DND-41 (cell line): Measurements from ENCODE around the gene TEX51.

ENCODE experiments used
- ATAC-seq: fragments of 200-7000 bp; cut with Tn5 transposase; 3 replicates; pipeline ENCODE4 v1.9.1; 2021; ENCODE audit warnings: low read depth; ENCODE audit not compliant: insufficient read depth
- DNase-seq: peaks from one replicate; pipeline ENCODE4 v3.0.0-alpha.2; 2020
- H2AFZ ChIP-seq: 2 replicates; pipeline ENCODE4 v1.6.0; 2012; ENCODE audit warnings: low read depth, low read length
- H3K27ac ChIP-seq: 2 replicates; pipeline ENCODE4 v1.5.1; 2012; ENCODE audit warnings: low read length, inconsistent platforms
- H3K27me3 ChIP-seq: fragments of 200-600 bp; sonication (generic); 2 replicates; pipeline ENCODE4 v1.6.0; 2012; ENCODE audit warnings: low read length, mild to moderate bottlenecking, inconsistent platforms; ENCODE audit not compliant: insufficient read depth, poor library complexity
- H3K36me3 ChIP-seq: 2 replicates; pipeline ENCODE4 v1.5.1; 2012; ENCODE audit warnings: low read length, inconsistent platforms; ENCODE audit not compliant: insufficient read depth
- H3K4me1 ChIP-seq: 2 replicates; pipeline ENCODE4 v1.5.1; 2012; ENCODE audit warnings: mild to moderate bottlenecking, low read length; ENCODE audit not compliant: insufficient read depth
- H3K4me2 ChIP-seq: 2 replicates; pipeline ENCODE4 v1.6.0; 2012; ENCODE audit warnings: mild to moderate bottlenecking, moderate library complexity, low read length, inconsistent platforms; ENCODE audit not compliant: insufficient read depth
- H3K4me3 ChIP-seq, 2 experiments: fragments of 200-600 bp in 1 of 2; shearing (Covaris generic) in 1 of 2; 2 replicates each; pipeline ENCODE4 v1.5.1; 2012 to 2016; ENCODE audit warnings: inconsistent platforms in 2 of 2, low read length in 2 of 2, mild to moderate bottlenecking in 2 of 2, low read depth in 1 of 2, moderate library complexity in 1 of 2
- H3K79me2 ChIP-seq: 2 replicates; pipeline ENCODE4 v1.6.0; 2012; ENCODE audit warnings: low read length, inconsistent platforms; ENCODE audit not compliant: insufficient read depth
- H3K9ac ChIP-seq: 2 replicates; pipeline ENCODE4 v1.6.0; 2012; ENCODE audit warnings: low read depth, mild to moderate bottlenecking, inconsistent platforms, low read length, moderate library complexity
- H3K9me3 ChIP-seq: 2 replicates; pipeline ENCODE4 v1.5.1; 2012; ENCODE audit warnings: low read length, moderate library complexity, mild to moderate bottlenecking, inconsistent platforms; ENCODE audit not compliant: insufficient read depth, severe bottlenecking
- H4K20me1 ChIP-seq: 2 replicates; pipeline ENCODE4 v1.6.0; 2012; ENCODE audit warnings: low read length; ENCODE audit not compliant: insufficient read depth
- CTCF ChIP-seq: IDR thresholded peaks from 2 replicates; pipeline ENCODE4 v1.5.1; 2012; ENCODE audit warnings: borderline replicate concordance, low read length, moderate library complexity, mild to moderate bottlenecking; ENCODE audit not compliant: poor library complexity, severe bottlenecking; ENCODE audit errors: extremely low read depth
- EZH2 ChIP-seq: IDR thresholded peaks from 3 replicates; pipeline ENCODE4 v1.6.1; 2012; ENCODE audit warnings: borderline replicate concordance, low read depth, mild to moderate bottlenecking, moderate library complexity, low read length, inconsistent platforms; ENCODE audit not compliant: severe bottlenecking

The TEX51 gene

GRCh38 chr2:126878601-126879000 lies 20.1 kb upstream of the TEX51 start:
- Histone ChIP-seq H3K79me2 (no peaks in the 10 kb centered on the region), H3K36me3 (no peaks in the 10 kb centered on the region), H3K4me1 (no peaks in the 10 kb centered on the region), H3K9ac (no peak overlapping the region), H3K27ac (no peak overlapping the region), H3K4me2 (no peak overlapping the region), H2AFZ (no peak overlapping the region), H4K20me1 (no peaks in the 10 kb centered on the region; the same call in 1 of the 2 replicates), H3K4me3 (no peak overlapping the region), H3K27me3 (no peaks in the 10 kb centered on the region), H3K9me3 (no peaks in the 10 kb centered on the region)
- no peak for TF ChIP-seq EZH2
- no peak for TF ChIP-seq CTCF
- ATAC-seq (no peak), DNase-seq (no peak)

- Histone ChIP-seq H3K27me3 (no peaks in the 10 kb centered on the region), H2AFZ (no peak overlapping the region), H4K20me1 (no peaks in the 10 kb centered on the region; the same call in 1 of the 2 replicates), H3K36me3 (no peaks in the 10 kb centered on the region), H3K9me3 (no peaks in the 10 kb centered on the region), H3K4me1 (no peaks in the 10 kb centered on the region), H3K4me3 (no peak overlapping the region), H3K27ac (no peak overlapping the region), H3K79me2 (no peaks in the 10 kb centered on the region), H3K9ac (no peak overlapping the region), H3K4me2 (no peak overlapping the region)
- no peak for TF ChIP-seq CTCF
- TF ChIP-seq EZH2 = no peak
- no peak for ATAC-seq
- DNase-seq = no peak
Measured at GRCh38 chr2:126879348-126880298, 19.1 kb upstream of the TEX51 start.

- no peak overlapping the region for H3K9ac ChIP-seq
- ATAC-seq (no peak), DNase-seq (no peak)
- H4K20me1 ChIP-seq = no peaks in the 10 kb centered on the region; the same call in 1 of the 2 replicates
- no peaks in the 10 kb centered on the region for H3K36me3 ChIP-seq
- no peaks in the 10 kb centered on the region for H3K27me3 ChIP-seq
- no peak overlapping the region for H2AFZ ChIP-seq
- H3K4me2 ChIP-seq = no peak overlapping the region
- no peaks in the 10 kb centered on the region for H3K9me3 ChIP-seq
- H3K4me1 ChIP-seq = no peaks in the 10 kb centered on the region
- H3K27ac ChIP-seq = no peak overlapping the region
- H3K79me2 ChIP-seq = no peaks in the 10 kb centered on the region
- no peak overlapping the region for H3K4me3 ChIP-seq
- no peak for TF ChIP-seq CTCF
- TF ChIP-seq EZH2 = no peak
Measured at GRCh38 chr2:126880324-126880723, 18.4 kb upstream of the TEX51 start.
